Naive thymus-derived CD4-positive, alpha-beta T cell (primary cell): ENCODE data around the gene ZNF91. TPM values are rescaled to one million over a fixed set of nuclear protein-coding genes. Genes with fewer than 3 reads are reported as not detected.

Experiments
- ATAC-seq: fragments of 150-1000 bp; cut with Tn5 transposase; 2 replicates; pipeline ENCODE4 v1.10.0; 2021; ENCODE audit warnings: mild to moderate bottlenecking, moderate library complexity
- CTCF ChIA-PET: fragments of 350-600 bp; sonication (Branson Sonifier 250); formaldehyde crosslinking; loops from one replicate; lab custom pipeline; 2021; ENCODE audit warnings: antibody characterized with exemption; lab: Charles Lee
- POLR2A ChIA-PET: fragments of 350-600 bp; sonication (Branson Sonifier 250); formaldehyde crosslinking; loops from one replicate; lab custom pipeline; 2021; ENCODE audit warnings: antibody characterized with exemption, inconsistent platforms; lab: Charles Lee
- DNase-seq, 9 donors: peaks; one replicate each; pipeline versions ENCODE4 v3.0.0 to v3.0.0-alpha.2; 2020 to 2022; ENCODE audit warnings: mixed read lengths in 1 of 9
- H3K27ac ChIP-seq: one replicate; pipeline ENCODE4 v1.7.0; 2013; ENCODE audit warnings: mild to moderate bottlenecking, low read depth, low read length, moderate library complexity
- H3K27me3 ChIP-seq, 2 donors: one replicate each; pipeline ENCODE4 v1.7.0; 2013; ENCODE audit warnings: low read length in 2 of 2, mild to moderate bottlenecking in 2 of 2, moderate library complexity in 2 of 2; ENCODE audit not compliant: control insufficient read depth in 2 of 2, insufficient read depth in 2 of 2
- H3K36me3 ChIP-seq, 3 experiments: 1 replicate in 2 of 3; 2 replicates in 1 of 3; pipeline ENCODE4 v1.7.0; 2013; ENCODE audit warnings: low read length in 3 of 3, mild to moderate bottlenecking in 3 of 3, moderate library complexity in 1 of 3; ENCODE audit not compliant: insufficient read depth in 3 of 3, control insufficient read depth in 2 of 3
- H3K4me1 ChIP-seq, 2 donors: one replicate each; pipeline ENCODE4 v1.7.0; 2013; ENCODE audit warnings: low read length in 2 of 2, mild to moderate bottlenecking in 2 of 2, moderate library complexity in 1 of 2; ENCODE audit not compliant: control insufficient read depth in 2 of 2, insufficient read depth in 2 of 2
- H3K4me3 ChIP-seq: 2 replicates; pipeline ENCODE4 v1.7.0; 2013; ENCODE audit warnings: mild to moderate bottlenecking, low read length
- H3K9me3 ChIP-seq, 3 experiments: 1 replicate in 2 of 3; 2 replicates in 1 of 3; pipeline ENCODE4 v1.7.0; 2013; ENCODE audit warnings: low read length in 3 of 3; ENCODE audit not compliant: control insufficient read depth in 2 of 3
- H3K27ac Mint-ChIP-seq, 9 donors: one replicate each; pipeline ENCODE4 v1.8.0; 2020 to 2022; ENCODE audit warnings: mixed read lengths in 9 of 9, mild to moderate bottlenecking in 8 of 9, moderate library complexity in 5 of 9, inconsistent platforms in 2 of 9
- H3K27me3 Mint-ChIP-seq, 5 donors: one replicate each; pipeline ENCODE4 v1.8.0; 2021 to 2022; ENCODE audit warnings: mixed read lengths in 5 of 5, mild to moderate bottlenecking in 1 of 5
- H3K36me3 Mint-ChIP-seq, 5 donors: one replicate each; pipeline ENCODE4 v1.8.0; 2020 to 2022; ENCODE audit warnings: mixed read lengths in 5 of 5, mild to moderate bottlenecking in 3 of 5, inconsistent platforms in 1 of 5
- H3K4me1 Mint-ChIP-seq, 7 donors: one replicate each; pipeline ENCODE4 v1.8.0; 2020 to 2022; ENCODE audit warnings: mixed read lengths in 7 of 7, mild to moderate bottlenecking in 3 of 7, inconsistent platforms in 1 of 7
- H3K4me3 Mint-ChIP-seq, 10 donors: one replicate each; pipeline ENCODE4 v1.8.0; 2020 to 2022; ENCODE audit warnings: mild to moderate bottlenecking in 10 of 10, mixed read lengths in 10 of 10, moderate library complexity in 6 of 10, inconsistent platforms in 2 of 10
- H3K9me3 Mint-ChIP-seq, 11 donors: one replicate each; pipeline ENCODE4 v1.8.0; 2020 to 2022; ENCODE audit warnings: mixed read lengths in 11 of 11, mild to moderate bottlenecking in 4 of 11, inconsistent platforms in 1 of 11, moderate library complexity in 1 of 11
- intact Hi-C, 2 donors: fragments of 100-400 bp; cut with micrococcal nuclease; formaldehyde crosslinking; loops; one replicate each; pipeline ENCODE4 v1.15.1; 2023
- polyA plus RNA-seq, 2 donors: library from polyadenylated mRNA; unstranded; fragments of 300-500 nt; fragmentation: Illumina TruSeq; gene quantifications; one replicate each; pipeline ENCODE4 v1.2.3, GENCODE V29; 2021
- total RNA-seq, 6 experiments: library from RNA in 5 of 6; stranded (reverse) in 5 of 6; gene quantifications; 1 replicate in 5 of 6; 2 replicates in 1 of 6; pipeline ENCODE4 v1.2.3 and lab custom pipeline; 2021 to 2026

The ZNF91 gene
- total and polyA plus RNA-seq, 7 experiments from 2014 or later = 40.5 to 165 (median 85.7) TPM

DNA sequence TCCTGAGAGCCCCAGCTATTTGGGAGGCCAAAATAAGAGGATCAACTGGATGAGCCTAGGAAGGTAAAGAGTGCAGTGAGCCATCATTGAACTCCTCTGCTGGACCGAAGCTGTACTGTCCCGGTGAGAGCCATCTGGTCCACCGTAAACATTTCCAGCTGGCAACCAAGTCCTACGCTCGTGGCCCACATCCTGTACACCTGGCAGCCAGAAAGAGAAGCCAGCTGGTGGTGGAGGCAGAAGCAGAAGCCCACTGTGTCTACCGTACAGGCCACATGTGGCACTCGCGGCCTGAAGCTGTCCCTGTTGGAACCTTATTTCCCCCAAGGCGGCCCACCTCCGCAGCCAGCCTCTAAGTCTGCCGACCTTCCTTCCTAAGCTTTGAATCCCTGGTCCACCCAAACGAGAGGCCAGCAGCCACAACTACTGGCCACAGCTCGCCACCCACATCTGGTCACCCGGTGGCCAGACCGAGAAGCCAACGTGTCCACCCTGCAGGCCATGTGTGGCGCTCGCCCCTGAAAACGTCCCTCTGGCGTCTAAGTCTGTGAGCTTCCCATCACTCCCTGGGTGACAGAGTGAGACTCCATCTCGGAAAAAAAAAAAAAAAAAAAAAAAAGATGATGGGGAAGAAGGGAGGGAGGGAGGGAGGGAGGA, 14.2 kb upstream of the ZNF91 start:
- ChIA-PET POLR2A (no interaction called here), CTCF (no interaction called here)
- H3K4me3 Mint-ChIP-seq = no peak overlapping the region
- peaks cover 0 to 2% (median 0%) of the 10 kb centered on the region in 7 donors for H3K4me1 Mint-ChIP-seq
- ATAC-seq (no peak), DNase-seq (no peak)
- no peaks in the 10 kb centered on the region for H3K36me3 ChIP-seq
- no peak overlapping the region for H3K27ac ChIP-seq
- H3K4me3 ChIP-seq = no peak overlapping the region
- H3K9me3 ChIP-seq = no peaks in the 10 kb centered on the region
- no peaks in the 10 kb centered on the region for H3K4me1 ChIP-seq
- intact Hi-C loops = no loop called here
- peaks cover 0 to 8% (median 7%) of the 10 kb centered on the region in 5 donors for H3K27me3 Mint-ChIP-seq
- peaks cover 0 to 8% (median 0%) of the 10 kb centered on the region in 5 donors for H3K36me3 Mint-ChIP-seq
- H3K9me3 Mint-ChIP-seq = peaks cover 0 to 38% (median 0%) of the 10 kb centered on the region in 11 donors
- no peaks in the 10 kb centered on the region for H3K27me3 ChIP-seq
- H3K27ac Mint-ChIP-seq = peak overlapping the region in 1 of 9 donors; percentile 77

- Mint-ChIP-seq H3K4me1 (no peaks in the 10 kb centered on the region), H3K27me3 (no peaks in the 10 kb centered on the region), H3K36me3 (peaks cover 0 to 8% (median 0%) of the 10 kb centered on the region in 5 donors), H3K9me3 (peaks cover 0 to 39% (median 0%) of the 10 kb centered on the region in 11 donors), H3K27ac (no peak overlapping the region), H3K4me3 (no peak overlapping the region)
- ChIA-PET CTCF (no interaction called here), POLR2A (no interaction called here)
- intact Hi-C loops = no loop called here
- H3K27me3 ChIP-seq = no peaks in the 10 kb centered on the region
- no peak overlapping the region for H3K27ac ChIP-seq
- no peaks in the 10 kb centered on the region for H3K9me3 ChIP-seq
- no peaks in the 10 kb centered on the region for H3K36me3 ChIP-seq
- DNase-seq (no peak), ATAC-seq (no peak)
- H3K4me3 ChIP-seq = no peak overlapping the region
- no peaks in the 10 kb centered on the region for H3K4me1 ChIP-seq
These were observed 12.4 kb upstream of the ZNF91 start for GRCh38 chr19:23407616-23408133.

GRCh38 chr19:23406721-23407120, 11.4 kb upstream of the ZNF91 start:
- intact Hi-C loops = no loop called here
- POLR2A ChIA-PET = no interaction called here
- CTCF ChIA-PET = no interaction called here
- no peaks in the 10 kb centered on the region for H3K4me1 ChIP-seq
- peaks cover 0 to 45% (median 0%) of the 10 kb centered on the region in 11 donors for H3K9me3 Mint-ChIP-seq
- no peak overlapping the region for H3K4me3 ChIP-seq
- DNase-seq (no peak), ATAC-seq (no peak)
- no peaks in the 10 kb centered on the region for H3K36me3 ChIP-seq
- no peaks in the 10 kb centered on the region for H3K27me3 ChIP-seq
- no peak overlapping the region for H3K27ac Mint-ChIP-seq
- no peaks in the 10 kb centered on the region for H3K27me3 Mint-ChIP-seq
- H3K4me1 Mint-ChIP-seq = no peaks in the 10 kb centered on the region
- no peaks in the 10 kb centered on the region for H3K9me3 ChIP-seq
- H3K36me3 Mint-ChIP-seq = peaks cover 0 to 8% (median 0%) of the 10 kb centered on the region in 5 donors
- no peak overlapping the region for H3K4me3 Mint-ChIP-seq
- no peak overlapping the region for H3K27ac ChIP-seq

DNA sequence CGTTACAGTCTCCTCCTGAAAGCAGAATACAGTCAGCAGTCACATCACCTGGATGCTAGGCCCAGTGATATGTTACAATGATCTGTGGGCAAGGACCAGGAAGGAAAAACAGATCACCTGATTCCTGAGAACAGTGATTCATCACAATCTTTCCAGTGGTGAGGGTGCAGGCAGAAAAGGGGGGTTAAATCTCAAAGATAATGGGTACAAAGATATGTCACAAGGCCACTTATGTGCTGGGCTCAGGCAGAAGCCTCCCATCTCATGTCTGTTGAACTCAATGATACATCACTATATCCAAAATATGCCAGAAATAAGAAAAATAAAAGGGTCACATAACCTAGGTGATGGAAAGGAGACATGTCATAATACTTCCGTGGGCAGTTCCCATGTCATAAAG, 10.8 kb upstream of the ZNF91 start:
- intact Hi-C loops = no loop called here

DNA sequence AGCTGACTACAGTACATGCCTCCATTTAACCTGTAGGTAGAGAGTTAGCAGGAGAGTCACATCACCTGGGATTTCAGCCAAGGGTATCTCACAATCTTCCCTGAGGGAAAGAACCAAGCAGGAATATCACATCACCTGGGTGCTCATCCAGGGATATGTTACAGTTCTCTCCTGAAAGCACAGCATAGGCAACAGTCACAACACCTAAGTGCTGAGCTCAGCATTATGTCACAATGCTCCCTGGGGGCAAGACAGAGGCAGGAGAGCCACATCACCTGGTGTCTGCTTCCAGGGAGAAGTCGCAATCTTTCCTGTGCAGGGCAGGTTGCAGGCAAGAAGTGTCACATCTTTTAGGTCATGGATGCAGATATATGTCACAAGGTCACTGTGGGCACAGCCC, 9.4 kb upstream of the ZNF91 start:
- intact Hi-C loops = no loop called here
- DNase-seq = no peak
- H3K36me3 Mint-ChIP-seq = peaks cover 0 to 8% (median 0%) of the 10 kb centered on the region in 5 donors
- H3K4me3 Mint-ChIP-seq = no peak overlapping the region
- no peak for ATAC-seq
- H3K4me3 ChIP-seq = no peak overlapping the region
- no peaks in the 10 kb centered on the region for H3K36me3 ChIP-seq
- ChIA-PET POLR2A (no interaction called here), CTCF (no interaction called here)
- no peak overlapping the region for H3K27ac Mint-ChIP-seq
- no peaks in the 10 kb centered on the region for H3K27me3 ChIP-seq
- no peaks in the 10 kb centered on the region for H3K27me3 Mint-ChIP-seq
- H3K4me1 ChIP-seq = no peaks in the 10 kb centered on the region
- H3K27ac ChIP-seq = no peak overlapping the region
- no peaks in the 10 kb centered on the region for H3K4me1 Mint-ChIP-seq
- H3K9me3 Mint-ChIP-seq = peaks cover 0 to 53% (median 0%) of the 10 kb centered on the region in 11 donors
- no peaks in the 10 kb centered on the region for H3K9me3 ChIP-seq

More for the DNA sequence above, 10.8 kb upstream of the ZNF91 start:
- H3K9me3 Mint-ChIP-seq = peaks cover 0 to 46% (median 0%) of the 10 kb centered on the region in 11 donors
- DNase-seq (no peak), ATAC-seq (no peak)
- H3K36me3 Mint-ChIP-seq = peaks cover 0 to 8% (median 0%) of the 10 kb centered on the region in 5 donors
- no peaks in the 10 kb centered on the region for H3K4me1 Mint-ChIP-seq
- H3K4me3 Mint-ChIP-seq = no peak overlapping the region
- H3K9me3 ChIP-seq = no peaks in the 10 kb centered on the region
- H3K27me3 Mint-ChIP-seq = no peaks in the 10 kb centered on the region
- H3K4me1 ChIP-seq = no peaks in the 10 kb centered on the region
- H3K36me3 ChIP-seq = no peaks in the 10 kb centered on the region
- no peak overlapping the region for H3K4me3 ChIP-seq
- no peaks in the 10 kb centered on the region for H3K27me3 ChIP-seq
- H3K27ac Mint-ChIP-seq = no peak overlapping the region
- no peak overlapping the region for H3K27ac ChIP-seq
- POLR2A ChIA-PET = no interaction called here
- CTCF ChIA-PET = no interaction called here

- Mint-ChIP-seq H3K4me3 (no peak overlapping the region), H3K9me3 (peaks cover 0 to 49% (median 0%) of the 10 kb centered on the region in 11 donors), H3K4me1 (no peaks in the 10 kb centered on the region), H3K27me3 (no peaks in the 10 kb centered on the region), H3K27ac (no peak overlapping the region), H3K36me3 (peaks cover 0 to 8% (median 0%) of the 10 kb centered on the region in 5 donors)
- Histone ChIP-seq H3K4me1 (no peaks in the 10 kb centered on the region), H3K9me3 (no peaks in the 10 kb centered on the region), H3K27ac (no peak overlapping the region), H3K4me3 (no peak overlapping the region), H3K27me3 (no peaks in the 10 kb centered on the region), H3K36me3 (no peaks in the 10 kb centered on the region)
- ChIA-PET CTCF (no interaction called here), POLR2A (no interaction called here)
- no peak for ATAC-seq
- intact Hi-C loops = no loop called here
- no peak for DNase-seq
These were observed 8.5 kb upstream of the ZNF91 start for GRCh38 chr19:23403581-23404324.
